Neural progenitor cell (in vitro differentiated cells): ENCODE results near the gene APBB2. TPM values are rescaled to one million over a fixed set of nuclear protein-coding genes. Genes with fewer than 3 reads are reported as not detected.

Experiments
- DNase-seq: peaks from one replicate; pipeline ENCODE4 v3.0.0-alpha.2; 2016; ENCODE audit warnings: low spot score
- H2AFZ ChIP-seq: fragments of 200-600 bp; sonication (generic); replicated peaks from 2 replicates; pipeline ENCODE4 v1.6.1; 2016; ENCODE audit warnings: antibody characterized with exemption
- H3F3A ChIP-seq: fragments of 200-600 bp; sonication (generic); 2 replicates; pipeline ENCODE4 v1.6.1; 2016; ENCODE audit warnings: antibody characterized with exemption, low read depth
- H3K27ac ChIP-seq: fragments of 200-600 bp; sonication (generic); 2 replicates; pipeline ENCODE4 v1.5.1; 2016; ENCODE audit warnings: mild to moderate bottlenecking
- H3K27me3 ChIP-seq: fragments of 200-600 bp; sonication (generic); 2 replicates; pipeline ENCODE4 v1.6.1; 2016; ENCODE audit warnings: mild to moderate bottlenecking, moderate library complexity
- H3K36me3 ChIP-seq: fragments of 200-600 bp; sonication (generic); 2 replicates; pipeline ENCODE4 v1.5.1; 2016
- H3K4me1 ChIP-seq: fragments of 200-600 bp; sonication (generic); 2 replicates; pipeline ENCODE4 v1.6.1; 2016; ENCODE audit warnings: mixed run types
- H3K4me2 ChIP-seq: fragments of 200-600 bp; sonication (generic); 2 replicates; pipeline ENCODE4 v1.6.1; 2016
- H3K4me3 ChIP-seq: fragments of 200-600 bp; sonication (generic); 2 replicates; pipeline ENCODE4 v1.5.1; 2016
- H3K79me2 ChIP-seq: fragments of 200-600 bp; sonication (generic); 2 replicates; pipeline ENCODE4 v1.6.1; 2016; ENCODE audit warnings: low read depth
- H3K9ac ChIP-seq: fragments of 200-600 bp; sonication (generic); 2 replicates; pipeline ENCODE4 v1.6.1; 2016
- H3K9me3 ChIP-seq: fragments of 200-600 bp; sonication (generic); 2 replicates; pipeline ENCODE4 v1.5.1; 2016; ENCODE audit warnings: low read depth
- H4K20me1 ChIP-seq: fragments of 200-600 bp; sonication (generic); 2 replicates; pipeline ENCODE4 v1.6.1; 2016; ENCODE audit warnings: low read depth
- H3K27ac Mint-ChIP-seq: 3 replicates; pipeline ENCODE4 v1.8.0; 2021; ENCODE audit warnings: mixed read lengths
- H3K27me3 Mint-ChIP-seq: 2 replicates; pipeline ENCODE4 v1.8.0; 2022; ENCODE audit warnings: low read depth, mild to moderate bottlenecking, inconsistent platforms, moderate library complexity, mixed read lengths; ENCODE audit not compliant: insufficient read depth
- H3K36me3 Mint-ChIP-seq: 3 replicates; pipeline ENCODE4 v1.8.0; 2021; ENCODE audit warnings: mixed read lengths
- H3K4me1 Mint-ChIP-seq: 3 replicates; pipeline ENCODE4 v1.8.0; 2021; ENCODE audit warnings: mixed read lengths
- H3K4me3 Mint-ChIP-seq: 3 replicates; pipeline ENCODE4 v1.8.0; 2021; ENCODE audit warnings: mild to moderate bottlenecking, moderate library complexity, mixed read lengths
- H3K9me3 Mint-ChIP-seq: 3 replicates; pipeline ENCODE4 v1.8.0; 2020; ENCODE audit warnings: mixed read lengths
- CTCF ChIP-seq: fragments of 200-600 bp; sonication (generic); IDR thresholded peaks from 2 replicates; pipeline ENCODE4 v1.5.1; 2017; ENCODE audit warnings: antibody characterized with exemption, mild to moderate bottlenecking
- EZH2 ChIP-seq: fragments of 200-600 bp; sonication (generic); IDR thresholded peaks from 2 replicates; pipeline ENCODE4 v1.6.1; 2017; ENCODE audit warnings: antibody characterized with exemption, mild to moderate bottlenecking, moderate library complexity
- EZH2phosphoT487 ChIP-seq: fragments of 200-600 bp; sonication (generic); IDR thresholded peaks from 2 replicates; pipeline ENCODE4 v1.6.1; 2017; ENCODE audit warnings: antibody characterized with exemption
- total RNA-seq: library from RNA; depleted of rRNA; stranded (reverse); fragments of >200 nt; gene quantifications from 2 replicates; pipeline ENCODE4 v1.2.3, GENCODE V29; 2015; ENCODE audit warnings: low replicate concordance

The APBB2 gene
- total RNA-seq, 1 donor from 2014 or later: 83.2 TPM

GRCh38 chr4:41143311-41144039 lies 70.9 kb downstream of the APBB2 start:
- Histone ChIP-seq H3F3A (peaks cover 30% of the 10 kb centered on the region), H3K4me1 (peaks cover 46% of the 10 kb centered on the region), H3K9ac (no peak overlapping the region), H3K9me3 (no peaks in the 10 kb centered on the region), H3K4me3 (no peak overlapping the region), H4K20me1 (no peaks in the 10 kb centered on the region), H3K4me2 (no peak overlapping the region), H2AFZ (no peak overlapping the region), H3K79me2 (peaks cover 6% of the 10 kb centered on the region), H3K36me3 (no peaks in the 10 kb centered on the region), H3K27me3 (no peaks in the 10 kb centered on the region), H3K27ac (no peak overlapping the region)
- no peak for DNase-seq
- no peaks in the 10 kb centered on the region for H3K9me3 Mint-ChIP-seq
- TF ChIP-seq EZH2phosphoT487: no peak
- no peak for TF ChIP-seq EZH2
- no peak for TF ChIP-seq CTCF
- no peak overlapping the region for H3K27ac Mint-ChIP-seq
- no peak overlapping the region for H3K4me3 Mint-ChIP-seq
- no peaks in the 10 kb centered on the region for H3K36me3 Mint-ChIP-seq
- H3K27me3 Mint-ChIP-seq: no peaks in the 10 kb centered on the region
- H3K4me1 Mint-ChIP-seq: peaks cover 16% of the 10 kb centered on the region

- TF ChIP-seq EZH2 (no peak), CTCF (no peak), EZH2phosphoT487 (no peak)
- Histone ChIP-seq H3F3A (peaks cover 30% of the 10 kb centered on the region), H3K27me3 (no peaks in the 10 kb centered on the region), H3K9me3 (no peaks in the 10 kb centered on the region), H3K9ac (no peak overlapping the region), H3K36me3 (no peaks in the 10 kb centered on the region), H2AFZ (no peak overlapping the region), H3K27ac (no peak overlapping the region), H3K4me1 (peaks cover 46% of the 10 kb centered on the region), H4K20me1 (no peaks in the 10 kb centered on the region), H3K79me2 (no peaks in the 10 kb centered on the region), H3K4me2 (no peak overlapping the region), H3K4me3 (no peak overlapping the region)
- Mint-ChIP-seq H3K27me3 (no peaks in the 10 kb centered on the region), H3K4me1 (peaks cover 16% of the 10 kb centered on the region), H3K36me3 (no peaks in the 10 kb centered on the region), H3K4me3 (no peak overlapping the region), H3K9me3 (no peaks in the 10 kb centered on the region), H3K27ac (peak overlapping the region; percentile 31)
- DNase-seq: no peak
Measured at GRCh38 chr4:41142376-41143310, 71.7 kb downstream of the APBB2 start.

- no peaks in the 10 kb centered on the region for H3K9me3 ChIP-seq
- H3K4me1 Mint-ChIP-seq: peaks cover 14% of the 10 kb centered on the region
- no peak for DNase-seq
- H3K79me2 ChIP-seq: no peaks in the 10 kb centered on the region
- no peak overlapping the region for H3K27ac ChIP-seq
- H3K4me1 ChIP-seq: peaks cover 39% of the 10 kb centered on the region
- no peak for TF ChIP-seq CTCF
- no peak for TF ChIP-seq EZH2phosphoT487
- no peak for TF ChIP-seq EZH2
- H4K20me1 ChIP-seq: no peaks in the 10 kb centered on the region
- H3K9me3 Mint-ChIP-seq: no peaks in the 10 kb centered on the region
- no peaks in the 10 kb centered on the region for H3K27me3 Mint-ChIP-seq
- no peak overlapping the region for H3K4me3 ChIP-seq
- no peak overlapping the region for H3K9ac ChIP-seq
- no peak overlapping the region for H3K4me2 ChIP-seq
- no peak overlapping the region for H3K4me3 Mint-ChIP-seq
- no peaks in the 10 kb centered on the region for H3K36me3 Mint-ChIP-seq
- no peaks in the 10 kb centered on the region for H3K27me3 ChIP-seq
- H3K36me3 ChIP-seq: no peaks in the 10 kb centered on the region
- no peak overlapping the region for H3K27ac Mint-ChIP-seq
- peaks cover 28% of the 10 kb centered on the region for H3F3A ChIP-seq
- H2AFZ ChIP-seq: no peak overlapping the region
Measured at GRCh38 chr4:41141900-41142299, 72.4 kb downstream of the APBB2 start.
